GM23338 (cell line): ENCODE data around the gene SIGLEC6. TPM values are rescaled to one million over a fixed set of nuclear protein-coding genes. Genes with fewer than 3 reads are reported as not detected.

Source experiments
- ATAC-seq: fragments of 200-7000 bp; cut with Tn5 transposase; 3 replicates; pipeline ENCODE4 v1.9.1; 2020
- DNase-seq: peaks from one replicate; pipeline ENCODE4 v3.0.0-alpha.2; 2015; ENCODE audit warnings: low spot score
- H2AFZ ChIP-seq: fragments of 200-600 bp; sonication (generic); 2 replicates; pipeline ENCODE4 v1.8.0; 2016; ENCODE audit warnings: antibody characterized with exemption, mild to moderate bottlenecking, moderate library complexity
- H3F3A ChIP-seq: fragments of 200-600 bp; sonication (generic); replicated peaks from 2 replicates; pipeline ENCODE4 v1.8.0; 2017; ENCODE audit warnings: antibody characterized with exemption, mixed run types, low read depth
- H3K27ac ChIP-seq: fragments of 200-600 bp; sonication (generic); 2 replicates; pipeline ENCODE4 v1.6.1; 2016; ENCODE audit warnings: low read depth
- H3K27me3 ChIP-seq: fragments of 200-600 bp; sonication (generic); 2 replicates; pipeline ENCODE4 v1.8.0; 2016; ENCODE audit warnings: mild to moderate bottlenecking, mixed run types, moderate library complexity; ENCODE audit not compliant: insufficient read depth
- H3K36me3 ChIP-seq: fragments of 200-600 bp; sonication (generic); 2 replicates; pipeline ENCODE4 v1.8.0; 2016; ENCODE audit warnings: mild to moderate bottlenecking; ENCODE audit not compliant: insufficient read depth
- H3K4me1 ChIP-seq: fragments of 200-600 bp; sonication (generic); 2 replicates; pipeline ENCODE4 v1.8.0; 2016; ENCODE audit warnings: mild to moderate bottlenecking, moderate library complexity; ENCODE audit not compliant: insufficient read depth
- H3K4me2 ChIP-seq: fragments of 200-600 bp; sonication (generic); 2 replicates; pipeline ENCODE4 v1.7.1; 2017; ENCODE audit warnings: mixed run types
- H3K4me3 ChIP-seq: fragments of 200-600 bp; sonication (generic); 2 replicates; pipeline ENCODE4 v1.6.1; 2016; ENCODE audit warnings: mixed run types
- H3K79me2 ChIP-seq: fragments of 200-600 bp; sonication (generic); replicated peaks from 2 replicates; pipeline ENCODE4 v1.8.0; 2017; ENCODE audit warnings: mild to moderate bottlenecking; ENCODE audit not compliant: insufficient read depth
- H3K9me2 ChIP-seq: fragments of 200-600 bp; sonication (generic); 2 replicates; pipeline ENCODE4 v1.8.0; 2017; ENCODE audit not compliant: insufficient read depth
- H4K20me1 ChIP-seq: fragments of 200-600 bp; sonication (generic); replicated peaks from 2 replicates; pipeline ENCODE4 v1.8.0; 2017; ENCODE audit warnings: mild to moderate bottlenecking; ENCODE audit not compliant: insufficient read depth
- H3K27ac Mint-ChIP-seq: 2 replicates; pipeline ENCODE4 v1.8.0; 2020; ENCODE audit warnings: inconsistent platforms, mild to moderate bottlenecking, moderate library complexity, mixed read lengths
- H3K27me3 Mint-ChIP-seq: 3 replicates; pipeline ENCODE4 v1.8.0; 2022; ENCODE audit warnings: low read depth, mild to moderate bottlenecking, moderate library complexity, mixed read lengths, inconsistent platforms; ENCODE audit not compliant: insufficient read depth, poor library complexity
- H3K36me3 Mint-ChIP-seq: 3 replicates; pipeline ENCODE4 v1.8.0; 2021; ENCODE audit warnings: low read depth, mild to moderate bottlenecking, inconsistent platforms, moderate library complexity, mixed read lengths
- H3K4me1 Mint-ChIP-seq: 3 replicates; pipeline ENCODE4 v1.8.0; 2020; ENCODE audit warnings: mild to moderate bottlenecking, inconsistent platforms, mixed read lengths
- H3K4me3 Mint-ChIP-seq: 3 replicates; pipeline ENCODE4 v1.8.0; 2021; ENCODE audit warnings: moderate library complexity, mild to moderate bottlenecking, inconsistent platforms, mixed read lengths
- H3K9me3 Mint-ChIP-seq: 3 replicates; pipeline ENCODE4 v1.8.0; 2020; ENCODE audit warnings: moderate library complexity, mild to moderate bottlenecking, inconsistent platforms, mixed read lengths
- CREB1 ChIP-seq: fragments of 250-450 bp; sonication (Bioruptor Pico); IDR thresholded peaks from 2 replicates; pipeline ENCODE4 v1.5.0; 2020; ENCODE audit warnings: low read depth, mild to moderate bottlenecking, moderate library complexity
- ETS1 ChIP-seq: IDR thresholded peaks from 2 replicates; pipeline ENCODE4 v1.6.1; 2016; ENCODE audit warnings: antibody characterized with exemption
- EZH2 ChIP-seq: fragments of 200-600 bp; sonication (generic); IDR thresholded peaks from one replicate; pipeline ENCODE4 v1.8.0; 2017; ENCODE audit warnings: antibody characterized with exemption, mild to moderate bottlenecking, low read depth; ENCODE audit not compliant: unreplicated experiment
- EZH2phosphoT487 ChIP-seq: fragments of 200-600 bp; sonication (generic); IDR thresholded peaks from one replicate; pipeline ENCODE4 v1.8.1; 2018; ENCODE audit warnings: antibody characterized with exemption; ENCODE audit not compliant: unreplicated experiment
- JUNB ChIP-seq: IDR thresholded peaks from one replicate; pipeline ENCODE4 v1.6.1; 2016; ENCODE audit warnings: antibody characterized with exemption; ENCODE audit not compliant: unreplicated experiment
- NANOG ChIP-seq: IDR thresholded peaks from 2 replicates; pipeline ENCODE4 v1.6.1; 2016; ENCODE audit warnings: antibody characterized with exemption, borderline replicate concordance
- POLR2AphosphoS5 ChIP-seq: IDR thresholded peaks from 2 replicates; pipeline ENCODE4 v1.6.1; 2016; ENCODE audit warnings: antibody characterized with exemption, low read depth
- STAT1 ChIP-seq: IDR thresholded peaks from one replicate; pipeline ENCODE4 v1.6.1; 2016; ENCODE audit warnings: antibody characterized with exemption; ENCODE audit not compliant: unreplicated experiment
- ZNF114 ChIP-seq: fragments of 250-450 bp; sonication (Bioruptor Pico); IDR thresholded peaks from 2 replicates; pipeline ENCODE4 v1.5.0; 2020; ENCODE audit warnings: mild to moderate bottlenecking, moderate library complexity
- ZNF331 ChIP-seq: fragments of 250-450 bp; sonication (Bioruptor Pico); IDR thresholded peaks from 2 replicates; pipeline ENCODE4 v1.5.0; 2020; ENCODE audit warnings: low read depth, mild to moderate bottlenecking, moderate library complexity
- ZNF462 ChIP-seq: fragments of 250-450 bp; sonication (Bioruptor Pico); IDR thresholded peaks from 2 replicates; pipeline ENCODE4 v1.5.0; 2020; ENCODE audit warnings: mild to moderate bottlenecking, moderate library complexity
- polyA plus RNA-seq: library from polyadenylated mRNA; unstranded; fragments of >200 nt; fragmentation: Nextera tagmentation; extraction: Ambion mirVana; gene quantifications from 2 replicates; pipeline ENCODE4 v1.2.1, GENCODE V29; 2016
- total RNA-seq: library from RNA; depleted of rRNA; stranded (reverse); fragments of >200 nt; shearing (Covaris generic); gene quantifications from 2 replicates; pipeline ENCODE4 v1.2.3, GENCODE V29; 2014
- TF ChIP-seq, protein P1 (sequence below): IDR thresholded peaks from one replicate; pipeline ENCODE4 v1.6.1; 2018; ENCODE audit warnings: antibody characterized with exemption; ENCODE audit not compliant: unreplicated experiment

The SIGLEC6 gene
- total and polyA plus RNA-seq, 2 experiments from 2014 or later = 0.76 TPM; not detected in 1

DNA sequence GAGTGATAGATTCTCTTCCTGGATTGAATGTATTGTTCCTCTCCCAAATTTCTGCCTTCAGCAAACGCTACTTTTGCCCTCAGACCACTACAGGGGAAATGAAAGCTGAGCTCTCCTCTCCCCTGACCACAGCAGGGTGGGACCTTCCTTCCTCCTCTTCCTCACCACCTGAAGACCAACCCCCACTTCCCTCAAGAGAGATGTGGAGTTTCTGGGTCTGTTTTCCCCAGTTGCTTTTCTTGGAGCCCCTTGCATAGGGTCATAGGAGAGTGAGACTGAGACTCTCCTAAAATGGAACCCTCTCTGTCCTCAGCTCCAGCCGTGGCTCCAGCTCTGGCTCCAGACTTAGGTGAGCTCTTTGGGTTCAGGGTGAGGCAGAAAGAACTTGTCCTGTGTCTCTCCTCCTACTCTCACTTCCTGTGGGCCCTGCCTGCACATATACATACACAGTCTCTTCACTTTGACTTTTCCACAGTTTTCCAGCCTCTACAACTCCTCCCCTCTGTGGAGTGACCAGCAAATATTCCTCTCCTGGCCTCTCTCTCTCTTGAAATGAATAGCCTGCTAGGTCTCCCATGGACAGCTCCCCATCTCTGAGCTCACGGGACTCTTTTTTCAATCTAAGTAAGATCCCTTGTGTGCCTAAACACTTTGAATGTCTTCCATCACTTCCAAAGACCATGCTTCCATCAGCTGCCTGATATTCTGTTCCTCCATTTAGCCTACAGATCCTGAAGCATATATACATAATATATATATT is 20.4 kb upstream of the SIGLEC6 start (continued):
- TF ChIP-seq ZNF462 (CRISPR knock-in tag) (no peak), JUNB (no peak), POLR2AphosphoS5 (no peak), ZNF331 (CRISPR knock-in tag) (no peak), NANOG (no peak), CREB1 (CRISPR knock-in tag) (no peak)

GRCh38 chr19:51550848-51551672 is 19.6 kb upstream of the SIGLEC6 start:
- no peaks in the 10 kb centered on the region for H3K36me3 ChIP-seq
- peaks cover 12% of the 10 kb centered on the region for H3K4me1 ChIP-seq
- peaks cover 11% of the 10 kb centered on the region for H3K27me3 Mint-ChIP-seq
- H2AFZ ChIP-seq = no peak overlapping the region
- DNase-seq (no peak), ATAC-seq (no peak)
- H3F3A ChIP-seq = no peaks in the 10 kb centered on the region
- no peak overlapping the region for H3K4me3 ChIP-seq
- H4K20me1 ChIP-seq = no peaks in the 10 kb centered on the region
- H3K4me2 ChIP-seq = no peak overlapping the region
- H3K79me2 ChIP-seq = no peaks in the 10 kb centered on the region
- H3K4me1 Mint-ChIP-seq = peaks cover 7% of the 10 kb centered on the region; the same call in 1 of the 3 replicates
- no peak overlapping the region for H3K4me3 Mint-ChIP-seq
- peaks cover 4% of the 10 kb centered on the region; the same call in 1 of the 3 replicates for H3K36me3 Mint-ChIP-seq
- no peak overlapping the region for H3K27ac Mint-ChIP-seq
- H3K27ac ChIP-seq = no peak overlapping the region
- no peaks in the 10 kb centered on the region for H3K9me2 ChIP-seq
- no peaks in the 10 kb centered on the region for H3K27me3 ChIP-seq
- peaks cover 74% of the 10 kb centered on the region for H3K9me3 Mint-ChIP-seq
- TF ChIP-seq NANOG (no peak), POLR2AphosphoS5 (no peak), ZNF331 (CRISPR knock-in tag) (no peak), STAT1 (no peak), JUNB (no peak), ZNF114 (CRISPR knock-in tag) (no peak), ETS1 (no peak), CREB1 (CRISPR knock-in tag) (no peak), EZH2phosphoT487 (no peak), EZH2 (no peak)
- TF ChIP-seq, protein P1, sequence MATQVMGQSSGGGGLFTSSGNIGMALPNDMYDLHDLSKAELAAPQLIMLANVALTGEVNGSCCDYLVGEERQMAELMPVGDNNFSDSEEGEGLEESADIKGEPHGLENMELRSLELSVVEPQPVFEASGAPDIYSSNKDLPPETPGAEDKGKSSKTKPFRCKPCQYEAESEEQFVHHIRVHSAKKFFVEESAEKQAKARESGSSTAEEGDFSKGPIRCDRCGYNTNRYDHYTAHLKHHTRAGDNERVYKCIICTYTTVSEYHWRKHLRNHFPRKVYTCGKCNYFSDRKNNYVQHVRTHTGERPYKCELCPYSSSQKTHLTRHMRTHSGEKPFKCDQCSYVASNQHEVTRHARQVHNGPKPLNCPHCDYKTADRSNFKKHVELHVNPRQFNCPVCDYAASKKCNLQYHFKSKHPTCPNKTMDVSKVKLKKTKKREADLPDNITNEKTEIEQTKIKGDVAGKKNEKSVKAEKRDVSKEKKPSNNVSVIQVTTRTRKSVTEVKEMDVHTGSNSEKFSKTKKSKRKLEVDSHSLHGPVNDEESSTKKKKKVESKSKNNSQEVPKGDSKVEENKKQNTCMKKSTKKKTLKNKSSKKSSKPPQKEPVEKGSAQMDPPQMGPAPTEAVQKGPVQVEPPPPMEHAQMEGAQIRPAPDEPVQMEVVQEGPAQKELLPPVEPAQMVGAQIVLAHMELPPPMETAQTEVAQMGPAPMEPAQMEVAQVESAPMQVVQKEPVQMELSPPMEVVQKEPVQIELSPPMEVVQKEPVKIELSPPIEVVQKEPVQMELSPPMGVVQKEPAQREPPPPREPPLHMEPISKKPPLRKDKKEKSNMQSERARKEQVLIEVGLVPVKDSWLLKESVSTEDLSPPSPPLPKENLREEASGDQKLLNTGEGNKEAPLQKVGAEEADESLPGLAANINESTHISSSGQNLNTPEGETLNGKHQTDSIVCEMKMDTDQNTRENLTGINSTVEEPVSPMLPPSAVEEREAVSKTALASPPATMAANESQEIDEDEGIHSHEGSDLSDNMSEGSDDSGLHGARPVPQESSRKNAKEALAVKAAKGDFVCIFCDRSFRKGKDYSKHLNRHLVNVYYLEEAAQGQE = no peak
